K562 (cell line): ENCODE measurements around the gene EOGT. TPM values are rescaled to one million over a fixed set of nuclear protein-coding genes. Genes with fewer than 3 reads are reported as not detected.

Experiments
- ATF7 ChIP-seq: fragments of 450-650 bp; IDR thresholded peaks from 2 replicates; pipeline ENCODE4 v1.7.1; 2014; ENCODE audit warnings: mild to moderate bottlenecking, moderate library complexity
- DNMT1 ChIP-seq: fragments of 450-650 bp; IDR thresholded peaks from 2 replicates; pipeline ENCODE4 v1.6.1; 2016; ENCODE audit warnings: antibody characterized with exemption, mild to moderate bottlenecking
- ETV1 ChIP-seq: fragments of 450-650 bp; conservative IDR thresholded peaks from 2 replicates; pipeline ENCODE4 v1.6.1; 2016; ENCODE audit warnings: missing genetic modification characterization, control low read depth, low read depth, missing compliant biosample characterization
- GABPA ChIP-seq: fragments of 200-800 bp; sonication (Bioruptor generic); conservative IDR thresholded peaks from 2 replicates; pipeline ENCODE4 v1.6.1; 2016; ENCODE audit warnings: low read depth, missing genetic modification characterization, missing compliant biosample characterization
- HMGXB4 ChIP-seq: sonication (generic); formaldehyde crosslinking; IDR thresholded peaks from 2 replicates; pipeline ENCODE4 v1.8.1; 2023; ENCODE audit warnings: mild to moderate bottlenecking, missing genetic modification reagents
- NFYB ChIP-seq: IDR thresholded peaks from 2 replicates; pipeline ENCODE4 v1.6.1; 2011; ENCODE audit warnings: mild to moderate bottlenecking, moderate library complexity; ENCODE audit not compliant: insufficient read length; ENCODE audit errors: extremely low read depth
- SAFB2 ChIP-seq: fragments of 200-400 bp; formaldehyde crosslinking; IDR thresholded peaks from 2 replicates; pipeline ENCODE4 v1.6.1; 2018; ENCODE audit warnings: borderline replicate concordance, low read length, low read depth, moderate library complexity; ENCODE audit not compliant: severe bottlenecking
- SIN3A ChIP-seq, 2 experiments: fragments of 150-350 bp in 1 of 2; IDR thresholded peaks; 2 replicates each; pipeline ENCODE4 v1.6.1; 2011 to 2016; ENCODE audit warnings: borderline replicate concordance in 2 of 2, low read depth in 2 of 2, low read length in 2 of 2, mild to moderate bottlenecking in 2 of 2, moderate library complexity in 2 of 2; ENCODE audit not compliant: control insufficient read depth in 1 of 2
- USF1 ChIP-seq: sonication (generic); formaldehyde crosslinking; IDR thresholded peaks from 2 replicates; pipeline ENCODE4 v1.9.0; 2022; ENCODE audit warnings: mild to moderate bottlenecking, missing genetic modification reagents
- ZNF592 ChIP-seq: fragments of 450-650 bp; IDR thresholded peaks from 2 replicates; pipeline ENCODE4 v1.6.1; 2017; ENCODE audit warnings: antibody characterized with exemption, mild to moderate bottlenecking
- polyA plus RNA-seq, 8 experiments: library from polyadenylated mRNA; depleted of rRNA in 4 of 8; stranded (reverse) in 5 of 8; unstranded in 3 of 8; fragments of >200 nt; fragmentation: Nextera tagmentation in 2 of 8; fragmentation: Illumina TruSeq in 1 of 8; extraction: Ambion mirVana in 2 of 8; extraction: Trizol in 1 of 8; gene quantifications; 2 replicates each; pipeline versions ENCODE4 v1.2.1 to v1.2.3, GENCODE V29; 2011 to 2014; ENCODE audit warnings: inconsistent platforms in 1 of 8, missing spikeins in 1 of 8
- total RNA-seq, 7 experiments: library from RNA; depleted of rRNA in 6 of 7; stranded (reverse); fragments of >200 nt in 6 of 7; fragmentation: Illumina TruSeq in 2 of 7; extraction: Trizol in 2 of 7; gene quantifications; 2 replicates each; pipeline versions ENCODE4 v1.2.1 to v1.2.3, GENCODE V29; 2011 to 2021; ENCODE audit warnings: low replicate concordance in 1 of 7
- TF ChIP-seq, protein P1 (sequence below): IDR thresholded peaks from 2 replicates; pipeline ENCODE4 v1.6.1; 2011; ENCODE audit warnings: borderline replicate concordance, low read depth, mild to moderate bottlenecking, moderate library complexity, low read length; ENCODE audit not compliant: insufficient read depth, poor library complexity, severe bottlenecking
- TF ChIP-seq, protein P2 (sequence below): fragments of 450-650 bp; conservative IDR thresholded peaks from 2 replicates; pipeline ENCODE4 v1.6.1; 2016; ENCODE audit warnings: missing genetic modification characterization, low read depth, mild to moderate bottlenecking, missing compliant biosample characterization, moderate library complexity
- TF ChIP-seq, protein P3 (sequence below): fragments of 250-450 bp; sonication (Bioruptor Pico); IDR thresholded peaks from 2 replicates; pipeline ENCODE4 v1.8.0; 2022; ENCODE audit warnings: moderate library complexity, mild to moderate bottlenecking, inconsistent platforms

EOGT gene
- total and polyA plus RNA-seq, 9 of the 15 experiments (the other 6 are each of a cell fraction or from before 2014, with no cell fraction given) = 3.6 to 17.9 (median 7.4) TPM

DNA sequence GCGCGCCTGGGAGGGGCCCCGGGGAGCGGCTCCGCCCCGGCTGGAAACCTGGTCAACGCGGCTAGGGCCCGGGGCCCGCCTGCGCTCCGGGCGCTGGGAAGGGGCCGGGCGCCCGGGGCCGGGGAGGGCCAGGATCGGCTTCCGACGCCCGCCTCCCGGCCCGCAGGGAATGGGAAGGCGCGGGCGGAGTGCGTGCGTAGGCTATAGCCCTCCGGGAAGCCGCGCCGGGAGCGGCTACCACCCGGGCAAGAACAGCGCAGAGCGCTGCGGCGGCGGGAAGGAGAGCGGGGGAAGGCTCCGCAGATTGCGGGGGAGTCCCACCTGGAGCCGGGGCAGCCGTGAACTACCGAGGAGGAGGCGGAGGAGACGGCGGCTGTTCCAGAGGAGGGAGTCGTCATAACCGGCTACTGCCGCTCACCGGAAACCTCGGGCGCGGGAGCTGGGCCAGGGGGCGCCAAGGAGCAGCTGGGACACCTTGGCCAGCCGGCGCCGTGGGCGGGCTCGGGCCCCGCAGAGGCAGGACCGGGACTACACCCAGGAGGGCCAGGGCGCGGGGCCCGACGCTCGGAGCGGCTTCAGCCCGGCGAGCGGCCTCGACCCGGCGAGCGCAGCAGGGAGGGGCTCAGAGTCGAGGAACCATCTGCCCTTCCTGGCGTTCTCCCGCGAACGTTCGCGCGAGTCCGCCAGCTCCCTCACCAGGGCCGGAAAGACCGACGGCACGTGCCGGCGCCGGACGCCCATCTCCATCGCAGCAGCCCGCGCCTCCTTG, at the start of gene EOGT (continued):
- peak in 1 of 2 experiments; percentile 28; a peak in 1 of 4 replicates for TF ChIP-seq SIN3A (IDR thresholded peaks at IDR 0.05; ENCODE audit: borderline replicate concordance in 2 of 2, control insufficient read depth in 1 of 2, low read depth in 2 of 2, low read length in 2 of 2)
- no peak for TF ChIP-seq HMGXB4 (CRISPR knock-in tag)
- TF ChIP-seq NFYB = no peak
- TF ChIP-seq ATF7 = peak; percentile 27
- no peak for TF ChIP-seq DNMT1
- peak; percentile 79 for TF ChIP-seq GABPA
- TF ChIP-seq USF1 = peak; percentile 76
- TF ChIP-seq, protein P1, sequence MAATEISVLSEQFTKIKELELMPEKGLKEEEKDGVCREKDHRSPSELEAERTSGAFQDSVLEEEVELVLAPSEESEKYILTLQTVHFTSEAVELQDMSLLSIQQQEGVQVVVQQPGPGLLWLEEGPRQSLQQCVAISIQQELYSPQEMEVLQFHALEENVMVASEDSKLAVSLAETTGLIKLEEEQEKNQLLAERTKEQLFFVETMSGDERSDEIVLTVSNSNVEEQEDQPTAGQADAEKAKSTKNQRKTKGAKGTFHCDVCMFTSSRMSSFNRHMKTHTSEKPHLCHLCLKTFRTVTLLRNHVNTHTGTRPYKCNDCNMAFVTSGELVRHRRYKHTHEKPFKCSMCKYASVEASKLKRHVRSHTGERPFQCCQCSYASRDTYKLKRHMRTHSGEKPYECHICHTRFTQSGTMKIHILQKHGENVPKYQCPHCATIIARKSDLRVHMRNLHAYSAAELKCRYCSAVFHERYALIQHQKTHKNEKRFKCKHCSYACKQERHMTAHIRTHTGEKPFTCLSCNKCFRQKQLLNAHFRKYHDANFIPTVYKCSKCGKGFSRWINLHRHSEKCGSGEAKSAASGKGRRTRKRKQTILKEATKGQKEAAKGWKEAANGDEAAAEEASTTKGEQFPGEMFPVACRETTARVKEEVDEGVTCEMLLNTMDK = peak; percentile 66
- TF ChIP-seq ETV1 (tag) = peak; percentile 77
- TF ChIP-seq, protein P2, sequence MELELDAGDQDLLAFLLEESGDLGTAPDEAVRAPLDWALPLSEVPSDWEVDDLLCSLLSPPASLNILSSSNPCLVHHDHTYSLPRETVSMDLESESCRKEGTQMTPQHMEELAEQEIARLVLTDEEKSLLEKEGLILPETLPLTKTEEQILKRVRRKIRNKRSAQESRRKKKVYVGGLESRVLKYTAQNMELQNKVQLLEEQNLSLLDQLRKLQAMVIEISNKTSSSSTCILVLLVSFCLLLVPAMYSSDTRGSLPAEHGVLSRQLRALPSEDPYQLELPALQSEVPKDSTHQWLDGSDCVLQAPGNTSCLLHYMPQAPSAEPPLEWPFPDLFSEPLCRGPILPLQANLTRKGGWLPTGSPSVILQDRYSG (tag) = 0 out of 2 replicates have a peak, but pooled peaks have one; percentile 43
- peak; percentile 77 for TF ChIP-seq ZNF592
- no peak for TF ChIP-seq SAFB2
- TF ChIP-seq, protein P3, sequence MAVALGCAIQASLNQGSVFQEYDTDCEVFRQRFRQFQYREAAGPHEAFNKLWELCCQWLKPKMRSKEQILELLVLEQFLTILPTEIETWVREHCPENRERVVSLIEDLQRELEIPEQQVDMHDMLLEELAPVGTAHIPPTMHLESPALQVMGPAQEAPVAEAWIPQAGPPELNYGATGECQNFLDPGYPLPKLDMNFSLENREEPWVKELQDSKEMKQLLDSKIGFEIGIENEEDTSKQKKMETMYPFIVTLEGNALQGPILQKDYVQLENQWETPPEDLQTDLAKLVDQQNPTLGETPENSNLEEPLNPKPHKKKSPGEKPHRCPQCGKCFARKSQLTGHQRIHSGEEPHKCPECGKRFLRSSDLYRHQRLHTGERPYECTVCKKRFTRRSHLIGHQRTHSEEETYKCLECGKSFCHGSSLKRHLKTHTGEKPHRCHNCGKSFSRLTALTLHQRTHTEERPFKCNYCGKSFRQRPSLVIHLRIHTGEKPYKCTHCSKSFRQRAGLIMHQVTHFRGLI = no peak
